DMS153 (cell line): ENCODE measurements around the gene RPS6KA4.
A peak's percentile ranks its signal among the peaks of the same experiment; 100 is the strongest.
"Not testable (repeated sequence)": the region's sequence is repeated elsewhere in the genome, so short reads cannot be mapped to it uniquely, and the experiment has no call there.

Experiments used
- DNase-seq: peaks from one replicate; lab custom pipeline; 2025; lab: John Stamatoyannopoulos, UW

The RPS6KA4 gene

GRCh38 chr11:64358907-64359711 lies at the start of gene RPS6KA4:
Gene RPS6KA4, plus strand, starts transcription at chr11:64359162. Its CDS starts 74 bp downstream, at chr11:64359236.
- DNase-seq, result no peak

- no peak for DNase-seq
These were observed 46.0 kb upstream of the RPS6KA4 start for GRCh38 chr11:64312947-64313346.

GRCh38 chr11:64313491-64314145 lies 45.3 kb upstream of the RPS6KA4 start:
- no peak for DNase-seq

- no peak for DNase-seq
These were observed 44.7 kb upstream of the RPS6KA4 start for GRCh38 chr11:64314146-64314804.

GRCh38 chr11:64314805-64315561 lies 44.0 kb upstream of the RPS6KA4 start:
- no peak for DNase-seq

GRCh38 chr11:64315667-64316526 lies 43.1 kb upstream of the RPS6KA4 start:
- not testable (repeated sequence) for DNase-seq

GRCh38 chr11:64316672-64317324 lies 42.2 kb upstream of the RPS6KA4 start:
- no peak for DNase-seq

- peak; percentile 98 for DNase-seq
These were observed 41.5 kb upstream of the RPS6KA4 start, which contains the start of gene TRMT112 for GRCh38 chr11:64317325-64317960. Gene TRMT112, minus strand, starts transcription at chr11:64317559. Its CDS starts 33 bp downstream, at chr11:64317526.

GRCh38 chr11:64317961-64318765 lies 40.8 kb upstream of the RPS6KA4 start, which contains the start of gene PRDX5:
Gene PRDX5, plus strand, starts transcription at chr11:64318121. Its CDS starts 95 bp downstream, at chr11:64318216.
- peak; percentile 95 for DNase-seq

GRCh38 chr11:64318766-64319761 lies 39.9 kb upstream of the RPS6KA4 start:
- no peak for DNase-seq

- DNase-seq, result no peak
These were observed 38.4 kb upstream of the RPS6KA4 start for GRCh38 chr11:64320556-64320955.

- no peak for DNase-seq
These were observed 37.9 kb upstream of the RPS6KA4 start for GRCh38 chr11:64321026-64321425.

GRCh38 chr11:64321533-64321932 lies 37.4 kb upstream of the RPS6KA4 start:
- DNase-seq, result no peak

GRCh38 chr11:64322925-64323260 lies 36.1 kb upstream of the RPS6KA4 start:
- DNase-seq, result no peak

- DNase-seq, result no peak
These were observed 35.6 kb upstream of the RPS6KA4 start for GRCh38 chr11:64323373-64323772.

- DNase-seq, result not testable (repeated sequence)
These were observed 35.0 kb upstream of the RPS6KA4 start for GRCh38 chr11:64323984-64324383.

- no peak for DNase-seq
These were observed 34.1 kb upstream of the RPS6KA4 start for GRCh38 chr11:64324692-64325469.
